Cardiac fibroblast (primary cell): ENCODE results near the gene RAB3IL1.

ENCODE experiments used
- DNase-seq, 2 donors: peaks; one replicate each; pipeline versions ENCODE4 v3.0.0 to v3.0.0-alpha.2; 2010; ENCODE audit warnings: low read depth in 2 of 2
- H3K4me3 ChIP-seq, 2 donors: replicated peaks in 1 of 2; 1 replicate in 1 of 2; 2 replicates in 1 of 2; pipeline ENCODE4 v1.5.1; 2011; ENCODE audit warnings: low read depth in 2 of 2, low read length in 2 of 2, mild to moderate bottlenecking in 2 of 2, moderate library complexity in 1 of 2
- TF ChIP-seq, protein P1 (sequence below): IDR thresholded peaks from one replicate; pipeline ENCODE4 v1.5.1; 2011; ENCODE audit warnings: low read depth, mild to moderate bottlenecking, low read length, inconsistent platforms

RAB3IL1 gene

DNA sequence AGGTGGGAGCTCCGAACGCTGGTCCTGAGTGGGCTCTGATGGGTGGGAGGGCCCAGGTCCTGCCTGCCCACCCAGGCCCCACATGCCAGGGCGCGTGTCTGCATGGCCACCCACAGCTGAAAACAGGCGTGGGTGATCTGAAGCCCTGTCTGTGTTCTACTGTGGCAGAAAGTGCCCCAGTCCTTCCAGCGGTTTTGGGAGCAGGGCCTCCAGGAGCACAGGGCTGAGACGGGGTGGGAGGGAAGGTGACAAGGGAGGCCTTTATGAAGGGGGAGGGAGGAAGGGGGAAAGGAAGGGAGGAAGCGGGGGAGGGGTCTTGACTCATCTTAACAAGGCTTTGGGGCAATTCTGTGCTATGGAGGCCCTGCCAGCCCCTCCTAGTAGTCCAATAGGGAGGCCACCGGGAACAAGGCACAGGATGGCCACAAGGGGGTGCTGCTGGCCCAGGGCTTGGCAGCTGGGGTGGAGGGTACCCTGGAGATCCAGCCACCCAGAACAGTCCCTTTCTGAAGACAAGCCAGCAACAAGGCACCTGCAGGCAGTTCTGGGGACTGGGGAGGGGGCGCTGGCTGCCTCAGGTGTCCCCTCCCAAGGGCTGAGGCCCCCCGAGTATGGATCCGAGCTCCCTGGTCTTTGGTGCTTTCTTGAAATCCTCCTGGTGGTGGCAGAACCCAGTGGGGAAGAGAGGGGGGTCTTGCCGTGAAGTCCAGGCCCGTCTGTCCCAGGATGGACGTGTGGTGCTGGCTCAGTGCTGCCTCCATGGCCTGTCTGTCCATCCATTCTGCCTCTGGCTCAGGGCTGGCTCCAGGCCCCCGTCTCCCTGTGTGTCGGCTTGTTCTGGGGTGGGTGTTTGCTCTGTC, 19.7 kb downstream of the RAB3IL1 start:
- TF ChIP-seq, protein P1, sequence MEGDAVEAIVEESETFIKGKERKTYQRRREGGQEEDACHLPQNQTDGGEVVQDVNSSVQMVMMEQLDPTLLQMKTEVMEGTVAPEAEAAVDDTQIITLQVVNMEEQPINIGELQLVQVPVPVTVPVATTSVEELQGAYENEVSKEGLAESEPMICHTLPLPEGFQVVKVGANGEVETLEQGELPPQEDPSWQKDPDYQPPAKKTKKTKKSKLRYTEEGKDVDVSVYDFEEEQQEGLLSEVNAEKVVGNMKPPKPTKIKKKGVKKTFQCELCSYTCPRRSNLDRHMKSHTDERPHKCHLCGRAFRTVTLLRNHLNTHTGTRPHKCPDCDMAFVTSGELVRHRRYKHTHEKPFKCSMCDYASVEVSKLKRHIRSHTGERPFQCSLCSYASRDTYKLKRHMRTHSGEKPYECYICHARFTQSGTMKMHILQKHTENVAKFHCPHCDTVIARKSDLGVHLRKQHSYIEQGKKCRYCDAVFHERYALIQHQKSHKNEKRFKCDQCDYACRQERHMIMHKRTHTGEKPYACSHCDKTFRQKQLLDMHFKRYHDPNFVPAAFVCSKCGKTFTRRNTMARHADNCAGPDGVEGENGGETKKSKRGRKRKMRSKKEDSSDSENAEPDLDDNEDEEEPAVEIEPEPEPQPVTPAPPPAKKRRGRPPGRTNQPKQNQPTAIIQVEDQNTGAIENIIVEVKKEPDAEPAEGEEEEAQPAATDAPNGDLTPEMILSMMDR: peak; percentile 95
- no peak overlapping the region for H3K4me3 ChIP-seq
- peak; percentile 69 to 75 for DNase-seq

DNA sequence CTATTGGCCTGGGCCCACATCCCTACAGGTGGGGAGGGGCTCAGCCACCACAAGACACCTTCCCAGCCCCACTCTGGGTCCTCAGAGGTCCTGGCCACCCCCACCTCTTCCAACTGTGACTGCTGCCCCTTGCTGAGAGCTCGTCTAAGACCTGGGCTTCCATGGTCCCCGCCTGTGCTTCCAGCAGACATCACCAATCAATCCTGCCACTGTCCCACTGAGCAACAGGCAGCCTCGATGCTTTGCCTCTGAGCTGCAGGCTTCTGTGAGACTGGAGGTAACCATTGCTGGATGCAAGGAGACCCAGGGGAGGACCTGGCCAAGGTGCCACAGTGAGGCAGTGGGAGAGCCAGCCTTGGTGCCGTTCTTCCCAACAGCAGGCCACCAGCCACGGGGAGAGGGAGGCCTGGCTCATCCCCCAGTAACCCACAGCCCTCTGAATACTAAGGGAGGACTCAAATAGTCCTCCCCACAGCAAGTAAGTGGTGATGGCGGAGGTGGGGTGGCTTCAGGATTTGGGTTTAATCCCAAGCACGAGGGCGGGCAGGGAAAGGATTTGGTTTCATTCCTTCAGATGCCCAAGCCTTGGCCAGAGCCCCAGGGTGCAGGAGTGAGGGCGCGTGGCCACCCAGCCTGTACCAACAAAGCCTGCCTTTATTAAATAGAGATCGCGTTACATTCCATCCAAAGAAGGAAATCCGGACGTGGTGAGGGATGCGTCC, 20.5 kb downstream of the RAB3IL1 start:
- DNase-seq: no peak
- TF ChIP-seq, protein P1: no peak
- H3K4me3 ChIP-seq: no peak overlapping the region

DNA sequence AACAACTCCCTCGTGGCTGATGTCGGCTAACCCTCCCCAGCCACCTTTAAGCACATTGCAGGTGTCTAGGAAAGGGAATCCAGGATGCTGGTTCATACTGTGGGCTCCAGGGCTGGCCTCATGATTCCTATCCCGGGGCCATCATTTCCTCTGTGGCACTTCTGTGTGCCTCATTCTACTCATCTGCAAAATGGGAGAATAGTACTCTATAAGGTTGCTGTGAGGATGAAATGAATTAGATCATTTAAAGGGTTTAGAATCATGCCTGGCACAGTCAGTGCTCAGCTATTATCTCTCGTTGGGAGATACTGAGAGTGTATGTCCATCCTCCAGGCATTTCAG, 21.7 kb downstream of the RAB3IL1 start:
- TF ChIP-seq, protein P1: no peak
- H3K4me3 ChIP-seq: no peak overlapping the region
- DNase-seq: no peak

DNA sequence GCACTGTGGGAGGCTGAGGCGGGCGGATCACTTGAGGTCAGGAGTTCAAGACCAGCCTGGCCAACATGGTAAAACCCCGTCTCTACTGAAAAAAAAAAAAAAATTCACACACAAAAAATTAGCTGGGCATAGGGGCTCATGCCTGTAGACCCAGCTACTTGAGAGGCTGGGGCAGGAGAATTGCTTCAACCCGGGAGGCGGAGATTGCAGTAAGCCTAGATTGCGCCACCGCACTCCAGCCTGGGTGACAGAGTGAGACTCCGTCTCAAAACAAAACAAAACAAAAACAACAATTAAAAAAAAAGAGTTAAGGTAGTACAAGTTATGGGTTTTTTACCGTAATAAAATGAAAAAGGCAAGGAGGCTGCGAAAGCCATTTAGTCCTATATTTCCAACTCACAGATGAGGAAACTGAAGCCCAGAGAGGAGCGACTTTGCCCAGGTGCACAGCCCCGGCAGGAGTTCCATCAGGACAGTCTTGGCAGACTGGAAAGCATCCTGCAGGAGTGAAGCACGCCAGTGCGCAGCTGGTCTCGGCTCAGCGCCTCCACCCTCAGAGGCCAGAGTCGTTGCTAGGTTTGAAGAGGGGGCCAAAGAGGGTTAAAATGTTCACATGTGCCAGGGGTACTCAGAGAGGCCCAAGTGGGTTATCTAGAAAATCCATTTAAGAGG, 22.2 kb downstream of the RAB3IL1 start:
- H3K4me3 ChIP-seq: no peak overlapping the region
- no peak for DNase-seq
- TF ChIP-seq, protein P1: no peak

DNA sequence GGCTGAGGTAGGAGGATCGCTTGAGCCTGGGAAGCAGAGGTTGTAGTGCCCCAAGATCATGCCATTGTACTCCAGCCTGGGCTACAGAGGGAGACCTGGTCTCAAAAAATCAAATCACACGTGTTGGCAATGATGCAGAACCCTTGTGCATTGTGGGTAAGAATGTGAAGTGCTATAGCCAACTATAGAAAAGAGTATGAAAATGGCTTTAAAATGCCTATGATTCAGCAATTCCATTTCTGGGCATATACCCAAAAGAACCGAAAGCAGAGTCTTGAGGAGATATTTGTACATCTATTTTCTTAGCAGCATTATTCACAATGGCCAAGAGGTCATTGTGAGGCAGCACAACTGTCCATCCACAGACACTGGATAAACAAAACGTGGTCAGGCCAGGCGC, 23.4 kb downstream of the RAB3IL1 start:
- peak; percentile 94 to 97 for DNase-seq
- TF ChIP-seq, protein P1: no peak

DNA sequence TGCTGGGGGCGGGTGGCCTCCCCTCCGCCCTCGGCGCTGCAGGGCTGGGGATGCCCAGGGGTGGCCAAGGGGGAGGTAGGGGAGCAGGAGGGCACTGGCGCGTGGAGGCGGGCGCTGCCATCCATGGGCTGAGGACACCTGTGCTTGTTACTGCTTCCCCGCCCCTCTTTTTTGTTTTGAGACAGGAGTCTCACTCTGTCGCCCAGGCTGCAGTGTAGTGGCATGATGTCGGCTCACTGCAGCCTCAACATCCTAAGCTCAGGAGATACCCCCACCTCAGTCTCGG, 25.3 kb downstream of the RAB3IL1 start:
- TF ChIP-seq, protein P1: no peak
- no peak overlapping the region for H3K4me3 ChIP-seq
- no peak for DNase-seq

More for the DNA sequence above, 23.4 kb downstream of the RAB3IL1 start:
- no peak overlapping the region for H3K4me3 ChIP-seq
